Ovary (tissue), 3 donors: ENCODE data around the gene S100PBP.

ENCODE experiments used
- EP300 ChIP-seq: sonication (generic); formaldehyde crosslinking; IDR thresholded peaks from one replicate; pipeline ENCODE4 v1.6.1; 2017; ENCODE audit warnings: antibody characterized with exemption
- POLR2A ChIP-seq: fragments of 450-650 bp; IDR thresholded peaks from one replicate; pipeline ENCODE4 v1.6.1; 2017; ENCODE audit warnings: antibody characterized with exemption, mild to moderate bottlenecking, moderate library complexity
- TF ChIP-seq, protein P1 (sequence below), 3 donors: fragments of 450-650 bp in 2 of 3; fragments of 200-600 bp in 1 of 3; IDR thresholded peaks; one replicate each; pipeline versions ENCODE4 v1.5.1 to v1.8.0; 2016 to 2022; ENCODE audit warnings: antibody characterized with exemption in 3 of 3, mild to moderate bottlenecking in 1 of 3
- donor health status: DM: no; HTN: no; CAD: no.

DNA sequence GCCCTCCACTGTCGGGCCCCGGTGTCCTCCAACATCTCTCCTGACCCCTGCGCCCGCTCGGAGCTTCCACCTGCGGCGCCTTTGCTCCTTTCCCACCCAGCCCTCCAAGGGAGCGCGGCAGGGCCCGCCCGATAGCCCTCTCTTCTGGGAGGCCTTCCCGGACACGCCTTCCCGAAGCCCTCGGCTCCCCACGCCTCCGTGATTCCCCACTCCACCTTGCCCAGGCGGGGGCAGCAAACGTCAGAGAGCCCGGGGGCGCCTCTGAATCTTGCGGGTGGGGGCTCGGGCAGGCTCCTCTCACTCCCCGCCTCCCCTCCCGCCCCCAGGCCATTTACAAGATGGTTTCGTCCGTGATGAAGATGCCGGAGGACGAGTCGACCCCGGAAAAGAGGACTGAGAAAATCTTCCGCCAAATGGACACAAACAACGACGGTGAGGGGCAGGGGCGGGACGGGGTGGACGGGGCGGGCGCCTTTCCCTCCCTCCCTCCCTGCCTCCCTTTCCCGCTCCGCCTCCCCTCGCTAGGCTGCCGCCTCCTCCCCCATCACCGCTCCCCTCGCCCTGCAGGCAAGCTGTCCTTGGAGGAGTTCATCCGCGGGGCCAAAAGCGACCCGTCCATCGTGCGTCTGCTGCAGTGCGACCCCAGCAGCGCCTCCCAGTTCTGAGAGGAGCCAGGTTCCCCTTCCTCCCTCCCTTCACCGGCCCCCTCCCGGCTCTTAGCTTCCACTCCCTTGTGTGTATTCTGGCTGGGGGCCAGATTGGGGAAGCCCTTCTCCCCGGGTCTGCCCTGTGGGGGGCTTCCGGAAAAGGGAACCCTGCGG is 76.0 kb downstream of the S100PBP start:
- TF ChIP-seq, protein P1, sequence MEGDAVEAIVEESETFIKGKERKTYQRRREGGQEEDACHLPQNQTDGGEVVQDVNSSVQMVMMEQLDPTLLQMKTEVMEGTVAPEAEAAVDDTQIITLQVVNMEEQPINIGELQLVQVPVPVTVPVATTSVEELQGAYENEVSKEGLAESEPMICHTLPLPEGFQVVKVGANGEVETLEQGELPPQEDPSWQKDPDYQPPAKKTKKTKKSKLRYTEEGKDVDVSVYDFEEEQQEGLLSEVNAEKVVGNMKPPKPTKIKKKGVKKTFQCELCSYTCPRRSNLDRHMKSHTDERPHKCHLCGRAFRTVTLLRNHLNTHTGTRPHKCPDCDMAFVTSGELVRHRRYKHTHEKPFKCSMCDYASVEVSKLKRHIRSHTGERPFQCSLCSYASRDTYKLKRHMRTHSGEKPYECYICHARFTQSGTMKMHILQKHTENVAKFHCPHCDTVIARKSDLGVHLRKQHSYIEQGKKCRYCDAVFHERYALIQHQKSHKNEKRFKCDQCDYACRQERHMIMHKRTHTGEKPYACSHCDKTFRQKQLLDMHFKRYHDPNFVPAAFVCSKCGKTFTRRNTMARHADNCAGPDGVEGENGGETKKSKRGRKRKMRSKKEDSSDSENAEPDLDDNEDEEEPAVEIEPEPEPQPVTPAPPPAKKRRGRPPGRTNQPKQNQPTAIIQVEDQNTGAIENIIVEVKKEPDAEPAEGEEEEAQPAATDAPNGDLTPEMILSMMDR (IDR thresholded peaks at IDR 0.05), result peak in 1 of 3 donors; percentile 14
- no peak for TF ChIP-seq POLR2A
- TF ChIP-seq EP300, result no peak
